Myocyte (in vitro differentiated cells): ENCODE measurements around the gene PTPRG. TPM values are rescaled to one million over a fixed set of nuclear protein-coding genes. Genes with fewer than 3 reads are reported as not detected.

ENCODE experiments used
- DNase-seq: peaks from one replicate; pipeline ENCODE4 v3.0.0-alpha.2; 2012; ENCODE audit warnings: low read depth
- total RNA-seq: library from RNA; depleted of rRNA; stranded (reverse); fragments of >200 nt; gene quantifications from 2 replicates; pipeline ENCODE4 v1.2.3, GENCODE V29; 2014

Gene PTPRG
- total RNA-seq, 1 donor from 2014 or later = 28.4 TPM

- DNase-seq = no peak
These were observed 293.8 kb downstream of the PTPRG start for GRCh38 chr3:61855211-61855610.

GRCh38 chr3:61857297-61857696 lies 295.9 kb downstream of the PTPRG start:
- no peak for DNase-seq

- DNase-seq = peak; percentile 45
These were observed 296.7 kb downstream of the PTPRG start for GRCh38 chr3:61858054-61858453.

GRCh38 chr3:61861410-61861809 lies 300.0 kb downstream of the PTPRG start:
- DNase-seq = no peak

GRCh38 chr3:61862614-61863289 lies 301.4 kb downstream of the PTPRG start:
- DNase-seq = no peak

GRCh38 chr3:61863579-61863978 lies 302.2 kb downstream of the PTPRG start:
- DNase-seq = no peak

- DNase-seq = peak; percentile 49
These were observed 303.5 kb downstream of the PTPRG start for GRCh38 chr3:61864886-61865285.

GRCh38 chr3:61865466-61866152 lies 304.2 kb downstream of the PTPRG start:
- DNase-seq = no peak

GRCh38 chr3:61866153-61866542 lies 304.8 kb downstream of the PTPRG start:
- no peak for DNase-seq

- DNase-seq = no peak
These were observed 305.6 kb downstream of the PTPRG start for GRCh38 chr3:61866961-61867461.

- no peak for DNase-seq
These were observed 307.1 kb downstream of the PTPRG start for GRCh38 chr3:61868499-61868898.

GRCh38 chr3:61869371-61869770 lies 308.0 kb downstream of the PTPRG start:
- DNase-seq = no peak

- no peak for DNase-seq
These were observed 310.3 kb downstream of the PTPRG start for GRCh38 chr3:61871644-61872043.

GRCh38 chr3:61872077-61872706 lies 310.8 kb downstream of the PTPRG start:
- DNase-seq = no peak

- DNase-seq = peak; percentile 10
These were observed 313.9 kb downstream of the PTPRG start for GRCh38 chr3:61875046-61875844.

- no peak for DNase-seq
These were observed 314.8 kb downstream of the PTPRG start for GRCh38 chr3:61875976-61876671.

GRCh38 chr3:61876797-61877196 lies 315.4 kb downstream of the PTPRG start:
- DNase-seq = peak; percentile 25

GRCh38 chr3:61877359-61878138 lies 316.2 kb downstream of the PTPRG start:
- DNase-seq = no peak

- no peak for DNase-seq
These were observed 320.9 kb downstream of the PTPRG start for GRCh38 chr3:61882253-61882652.

- DNase-seq = no peak
These were observed 323.4 kb downstream of the PTPRG start for GRCh38 chr3:61884794-61885193.
